GM10266 (cell line): ENCODE data around the gene LYPD8.
"Not testable (repeated sequence)": the region's sequence is repeated elsewhere in the genome, so short reads cannot be mapped to it uniquely, and the experiment has no call there.

ENCODE experiments used
- DNase-seq: peaks from one replicate; pipeline ENCODE4 v3.0.0; 2012; ENCODE audit errors: extremely low spot score
- CTCF ChIP-seq: IDR thresholded peaks from 2 replicates; pipeline ENCODE4 v1.5.1; 2012; ENCODE audit warnings: mild to moderate bottlenecking, low read depth; ENCODE audit not compliant: control insufficient read depth, insufficient read depth; ENCODE audit errors: missing control alignments

The LYPD8 gene

GRCh38 chr1:248792342-248792741 lies 36.8 kb upstream of the LYPD8 start:
- DNase-seq: no peak
- no peak for TF ChIP-seq CTCF

GRCh38 chr1:248791010-248791409 lies 35.5 kb upstream of the LYPD8 start:
- DNase-seq: no peak
- no peak for TF ChIP-seq CTCF

GRCh38 chr1:248790456-248790855 lies 34.9 kb upstream of the LYPD8 start:
- no peak for DNase-seq
- no peak for TF ChIP-seq CTCF

- not testable (repeated sequence) for DNase-seq
Observed at GRCh38 chr1:248789337-248789736, 33.8 kb upstream of the LYPD8 start.

GRCh38 chr1:248788327-248788726 lies 32.8 kb upstream of the LYPD8 start:
- DNase-seq: no peak
- TF ChIP-seq CTCF: no peak

GRCh38 chr1:248787430-248787829 lies 31.9 kb upstream of the LYPD8 start:
- DNase-seq: no peak
- no peak for TF ChIP-seq CTCF

GRCh38 chr1:248786156-248786555 lies 30.6 kb upstream of the LYPD8 start:
- DNase-seq: no peak
- TF ChIP-seq CTCF: no peak

- no peak for DNase-seq
Observed at GRCh38 chr1:248783367-248783766, 27.8 kb upstream of the LYPD8 start.

More at GRCh38 chr1:248783367-248783766, 27.8 kb upstream of the LYPD8 start:
- no peak for TF ChIP-seq CTCF
